GM04503 (cell line): ENCODE measurements around the gene ZFHX3.

Source experiments
- DNase-seq: peaks from one replicate; pipeline ENCODE4 v3.0.0-alpha.2; 2012; ENCODE audit warnings: low read depth

ZFHX3 gene

DNA sequence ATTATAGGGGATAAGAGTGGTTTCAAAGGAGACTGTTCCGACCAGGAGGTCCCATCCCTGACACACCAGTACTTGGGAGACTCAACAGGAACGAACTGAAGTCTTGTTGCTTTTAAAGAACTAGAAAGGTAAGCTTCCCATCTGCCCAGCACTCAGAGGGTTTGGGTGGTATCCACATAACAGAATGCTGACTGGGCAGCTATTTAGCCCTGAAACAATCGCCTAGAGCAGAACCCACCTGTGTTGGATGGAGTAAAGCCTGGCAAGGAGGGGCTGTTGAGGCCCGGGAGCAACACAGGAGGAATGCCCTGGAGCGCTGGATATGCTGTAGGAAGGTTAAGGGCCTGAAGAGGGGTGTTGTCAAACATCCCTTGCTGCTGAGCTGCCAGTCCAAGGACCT, 254.9 kb downstream of the ZFHX3 start:
- no peak for DNase-seq

- DNase-seq: no peak
Measured at GRCh38 chr16:72791786-72792185, 256.1 kb downstream of the ZFHX3 start.

- no peak for DNase-seq
Measured at GRCh38 chr16:72789921-72790320, 258.0 kb downstream of the ZFHX3 start.

- DNase-seq: no peak
Measured at GRCh38 chr16:72789465-72789864, 258.5 kb downstream of the ZFHX3 start.

GRCh38 chr16:72788269-72788809, 259.6 kb downstream of the ZFHX3 start:
- no peak for DNase-seq

- DNase-seq: peak; percentile 68
Measured at GRCh38 chr16:72787514-72788268, 260.2 kb downstream of the ZFHX3 start.

GRCh38 chr16:72787130-72787513, 260.8 kb downstream of the ZFHX3 start:
- no peak for DNase-seq

DNA sequence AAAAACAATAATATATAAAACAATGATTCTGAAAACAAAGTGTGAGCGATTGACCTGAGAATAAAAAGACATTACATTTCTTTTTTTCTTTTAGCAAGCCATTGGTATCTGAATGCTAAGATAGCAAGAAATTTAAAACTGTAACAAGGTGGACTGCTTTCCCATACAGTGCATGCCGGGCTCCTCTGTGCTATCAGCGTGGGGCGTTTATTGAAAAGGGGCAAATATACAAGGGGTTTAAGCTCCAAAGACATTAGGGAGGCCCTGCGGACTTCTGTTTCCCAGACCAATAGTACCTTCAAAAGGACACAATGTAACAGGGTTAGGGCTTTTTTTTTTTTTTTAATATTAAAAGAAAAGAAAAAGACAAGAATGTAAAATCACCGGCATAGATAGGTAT, 261.3 kb downstream of the ZFHX3 start:
- DNase-seq: no peak

- DNase-seq: no peak
Measured at GRCh38 chr16:72785886-72786285, 262.0 kb downstream of the ZFHX3 start.

DNA sequence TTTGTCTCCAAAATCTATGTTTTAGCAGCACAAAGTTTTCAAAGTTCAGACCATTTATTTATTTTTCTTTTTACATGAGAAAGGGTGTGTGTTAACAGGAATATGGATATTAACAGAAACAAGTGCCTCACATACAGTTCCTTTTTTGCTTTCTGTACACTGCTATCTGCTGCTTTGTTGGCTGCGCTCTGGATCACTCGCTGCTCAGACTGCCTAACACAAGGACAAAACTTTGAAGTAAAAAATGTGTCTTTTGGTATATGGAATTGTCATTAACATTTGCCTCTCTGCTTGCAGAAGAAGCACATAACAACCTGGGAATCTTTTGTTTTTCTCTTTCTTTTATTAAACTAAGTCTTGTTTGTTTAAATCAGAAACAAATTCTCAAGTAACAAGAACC, 262.8 kb downstream of the ZFHX3 start:
- DNase-seq: no peak

DNA sequence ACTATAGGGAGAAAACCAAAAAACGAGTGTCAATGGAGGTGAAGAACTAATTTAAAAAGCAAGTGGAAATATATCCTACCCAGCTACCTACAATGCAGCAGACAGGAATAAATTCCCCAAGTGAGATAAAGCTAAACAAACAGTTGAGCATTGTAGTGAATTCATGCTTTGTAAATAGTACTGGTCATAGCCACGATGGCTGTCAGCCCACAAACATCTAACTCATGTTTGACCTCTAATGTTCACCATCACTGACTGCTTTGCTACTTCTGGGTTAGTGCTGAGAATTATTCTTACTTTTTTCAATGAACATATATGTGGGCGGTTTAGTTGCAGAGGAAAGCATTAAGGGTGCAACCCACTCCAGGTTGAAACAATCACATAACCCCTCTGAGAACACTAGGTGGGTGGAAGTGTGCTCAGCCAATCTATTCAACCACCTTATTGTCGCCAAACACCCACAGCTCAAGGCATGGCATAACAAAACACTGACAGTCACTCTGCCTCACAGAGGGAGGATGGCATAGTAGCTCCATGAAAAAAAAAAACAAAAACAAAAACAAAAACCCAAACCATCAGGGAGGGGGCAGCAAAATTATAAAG, 264.1 kb downstream of the ZFHX3 start:
- no peak for DNase-seq

DNA sequence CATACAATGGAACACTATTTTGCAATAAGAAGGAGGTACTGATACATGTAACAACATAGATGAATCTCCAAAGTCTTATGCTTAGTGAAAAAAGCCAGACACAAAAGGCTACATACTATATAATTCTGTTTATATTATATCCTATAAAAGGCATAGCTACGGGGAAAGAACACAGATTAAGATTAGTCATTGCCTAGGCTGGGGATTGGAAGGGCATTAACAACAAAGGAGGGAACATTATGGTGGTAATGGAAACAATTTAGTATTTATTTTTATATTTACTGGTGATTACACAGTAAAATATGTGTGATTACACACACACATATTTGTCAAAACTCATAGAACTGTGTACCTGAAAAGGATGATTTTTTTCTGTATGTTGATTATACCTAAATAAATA, 278.1 kb downstream of the ZFHX3 start:
- DNase-seq: no peak

- DNase-seq: no peak
Measured at GRCh38 chr16:72768591-72768990, 279.3 kb downstream of the ZFHX3 start.

GRCh38 chr16:72766506-72766905, 281.4 kb downstream of the ZFHX3 start:
- DNase-seq: no peak

- DNase-seq: no peak
Measured at GRCh38 chr16:72764015-72764654, 283.8 kb downstream of the ZFHX3 start.

DNA sequence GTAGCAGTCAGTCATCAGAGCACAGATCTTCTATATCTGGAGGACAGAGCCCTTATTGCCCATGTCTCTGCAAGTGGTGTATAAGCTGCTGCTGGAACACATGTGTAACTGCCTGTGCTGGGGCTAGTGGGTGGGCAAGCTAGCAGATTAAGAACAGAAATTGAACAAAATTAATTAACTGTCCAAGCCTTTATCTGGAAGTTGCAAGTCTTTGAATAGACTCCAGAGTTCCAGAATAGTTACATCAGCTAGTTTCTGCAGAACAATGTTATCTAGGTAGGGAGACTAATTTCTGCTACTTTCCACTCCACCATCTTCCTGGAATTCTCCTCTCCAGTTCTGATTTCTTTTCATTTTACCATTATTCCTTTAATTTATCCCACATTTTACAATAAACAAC, 287.3 kb downstream of the ZFHX3 start:
- DNase-seq: no peak

DNA sequence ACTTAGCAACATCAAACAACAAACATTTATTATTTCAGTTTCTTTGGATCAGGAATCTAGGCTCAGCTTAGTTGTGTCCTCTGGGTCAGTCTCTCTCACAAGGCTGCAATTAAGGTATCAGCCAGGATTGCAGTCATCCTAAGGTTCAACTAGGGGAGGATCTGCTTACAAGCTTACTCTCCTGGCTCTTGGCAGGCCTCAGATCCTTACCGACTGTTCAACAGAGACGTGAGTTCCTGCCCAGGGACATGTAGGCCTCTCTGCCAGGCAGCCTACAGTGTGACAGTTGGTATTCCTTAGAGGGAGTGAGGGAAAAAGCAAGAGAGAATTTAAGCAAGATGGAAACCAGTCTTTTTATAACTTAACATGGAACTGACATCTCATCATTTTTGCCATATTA, 294.0 kb downstream of the ZFHX3 start:
- DNase-seq: no peak

- DNase-seq: no peak
Measured at GRCh38 chr16:72752004-72752695, 295.8 kb downstream of the ZFHX3 start.

DNA sequence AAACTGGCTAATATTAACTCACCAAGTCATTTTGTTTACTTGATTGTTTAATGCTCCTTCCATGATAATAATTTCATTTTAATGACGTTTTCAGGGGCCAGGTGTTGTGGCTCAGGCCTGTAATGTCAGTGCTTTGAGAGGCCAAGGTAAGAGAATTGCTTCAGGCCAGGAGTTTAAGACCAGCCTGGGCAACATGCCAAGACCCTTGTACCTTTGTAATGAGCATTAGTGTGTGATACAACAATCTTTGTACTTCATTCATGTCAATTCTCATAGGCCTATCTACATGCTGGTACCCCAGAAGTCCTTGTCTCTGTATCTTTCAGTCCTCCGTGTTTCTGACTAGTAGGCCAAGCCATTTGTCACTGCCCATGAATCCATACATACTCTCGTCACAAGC, 296.9 kb downstream of the ZFHX3 start:
- no peak for DNase-seq

- no peak for DNase-seq
Measured at GRCh38 chr16:72749091-72749490, 298.8 kb downstream of the ZFHX3 start.

GRCh38 chr16:72744076-72744793, 303.7 kb downstream of the ZFHX3 start:
- DNase-seq: no peak
